GM13976 (cell line): ENCODE data around the gene UQCRFS1.
"Not testable (repeated sequence)": the region's sequence is repeated elsewhere in the genome, so short reads cannot be mapped to it uniquely, and the experiment has no call there.

ENCODE experiments used
- DNase-seq: peaks from one replicate; pipeline ENCODE4 v3.0.0; 2012; ENCODE audit warnings: low spot score
- CTCF ChIP-seq: IDR thresholded peaks from 2 replicates; pipeline ENCODE4 v1.5.1; 2012; ENCODE audit warnings: borderline replicate concordance, mild to moderate bottlenecking; ENCODE audit not compliant: insufficient read depth; ENCODE audit errors: extremely low read depth, missing control alignments, control extremely low read depth
- in situ Hi-C: fragments of 300-500 bp; cut with MboI; formaldehyde crosslinking; loops from one replicate; pipeline ENCODE4 v1.12.0; 2022; ENCODE audit warnings: low sequenced_read_pairs, mixed read lengths, inconsistent platforms; ENCODE audit not compliant: unreplicated experiment

Gene UQCRFS1

GRCh38 chr19:29255912-29256311 lies 43.0 kb upstream of the UQCRFS1 start:
- TF ChIP-seq CTCF = no peak
- DNase-seq = no peak
- in situ Hi-C loops = no loop called here

DNA sequence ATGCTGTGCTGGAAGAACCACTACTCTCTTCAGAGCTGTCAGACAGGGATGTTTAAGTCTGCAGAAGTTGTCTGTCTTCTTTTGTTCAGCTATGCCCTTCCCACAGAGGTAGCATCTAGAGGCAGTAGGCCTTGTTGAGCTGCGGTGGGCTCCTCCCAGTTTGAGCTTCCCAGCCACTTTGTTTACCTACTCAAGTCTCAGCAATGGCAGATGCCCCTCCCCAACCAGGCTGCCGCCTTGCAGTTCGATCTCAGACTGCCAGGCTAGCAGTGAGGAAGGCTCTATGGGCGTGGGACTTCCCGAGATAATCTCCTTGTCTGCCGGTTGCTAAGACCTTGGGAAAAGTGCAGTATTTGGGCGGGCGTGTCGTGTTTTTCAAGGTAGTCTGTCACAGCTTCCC lies 42.1 kb upstream of the UQCRFS1 start:
- in situ Hi-C loops = no loop called here
- TF ChIP-seq CTCF = no peak
- no peak for DNase-seq

DNA sequence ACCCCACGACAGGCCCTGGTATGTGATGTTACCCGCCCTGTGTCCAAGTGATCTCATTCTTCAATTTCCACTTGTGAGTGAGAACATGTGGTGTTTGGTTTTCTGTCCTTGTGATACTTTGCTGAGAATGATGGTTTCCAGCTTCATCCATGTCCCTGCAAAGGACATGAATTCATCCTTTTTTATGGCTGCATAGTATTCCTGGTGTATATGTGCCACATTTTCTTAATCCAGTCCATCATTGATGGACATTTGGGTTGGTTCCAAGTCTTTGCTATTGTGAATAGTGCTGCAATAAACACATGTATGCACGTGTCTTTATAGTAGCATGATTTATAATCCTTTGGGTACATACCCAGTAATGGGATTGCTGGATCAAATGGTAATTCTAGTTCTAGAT lies 36.8 kb upstream of the UQCRFS1 start:
- DNase-seq, in situ Hi-C loops: not testable (repeated sequence)

GRCh38 chr19:29248332-29248844 lies 35.4 kb upstream of the UQCRFS1 start:
- no peak for DNase-seq
- in situ Hi-C loops = no loop called here
- TF ChIP-seq CTCF = no peak

- no peak for TF ChIP-seq CTCF
- DNase-seq = no peak
- in situ Hi-C loops = no loop called here
Measured at GRCh38 chr19:29247872-29248271, 34.9 kb upstream of the UQCRFS1 start.

DNA sequence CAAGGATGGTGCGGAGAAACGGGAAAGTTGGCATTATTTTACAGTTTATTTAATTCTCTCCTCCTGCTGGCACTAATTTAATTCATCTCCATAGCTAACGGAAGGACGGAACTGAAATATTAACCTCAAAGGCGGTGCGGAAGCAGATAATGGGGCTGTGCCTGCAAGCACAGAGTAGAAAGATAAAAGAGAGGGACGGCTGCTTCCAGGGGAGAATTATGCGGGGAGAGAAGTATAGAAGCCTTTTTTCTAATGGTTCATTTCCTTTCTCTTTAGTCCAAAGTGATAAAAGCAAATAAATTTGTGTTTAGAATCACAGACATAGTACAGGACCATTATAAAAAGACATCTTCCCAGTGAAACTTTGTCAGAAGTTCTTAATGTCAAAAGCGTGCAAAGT lies 34.5 kb upstream of the UQCRFS1 start:
- in situ Hi-C loops = no loop called here
- DNase-seq = no peak
- TF ChIP-seq CTCF = no peak

- DNase-seq = no peak
- TF ChIP-seq CTCF = no peak
- in situ Hi-C loops = no loop called here
Measured at GRCh38 chr19:29247051-29247450, 34.1 kb upstream of the UQCRFS1 start.

- in situ Hi-C loops = no loop called here
- no peak for DNase-seq
- TF ChIP-seq CTCF = no peak
Measured at GRCh38 chr19:29245215-29245614, 32.3 kb upstream of the UQCRFS1 start.
